ENCODE data around the gene MED4.

The MED4 gene, protein sequence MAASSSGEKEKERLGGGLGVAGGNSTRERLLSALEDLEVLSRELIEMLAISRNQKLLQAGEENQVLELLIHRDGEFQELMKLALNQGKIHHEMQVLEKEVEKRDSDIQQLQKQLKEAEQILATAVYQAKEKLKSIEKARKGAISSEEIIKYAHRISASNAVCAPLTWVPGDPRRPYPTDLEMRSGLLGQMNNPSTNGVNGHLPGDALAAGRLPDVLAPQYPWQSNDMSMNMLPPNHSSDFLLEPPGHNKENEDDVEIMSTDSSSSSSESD

DNA sequence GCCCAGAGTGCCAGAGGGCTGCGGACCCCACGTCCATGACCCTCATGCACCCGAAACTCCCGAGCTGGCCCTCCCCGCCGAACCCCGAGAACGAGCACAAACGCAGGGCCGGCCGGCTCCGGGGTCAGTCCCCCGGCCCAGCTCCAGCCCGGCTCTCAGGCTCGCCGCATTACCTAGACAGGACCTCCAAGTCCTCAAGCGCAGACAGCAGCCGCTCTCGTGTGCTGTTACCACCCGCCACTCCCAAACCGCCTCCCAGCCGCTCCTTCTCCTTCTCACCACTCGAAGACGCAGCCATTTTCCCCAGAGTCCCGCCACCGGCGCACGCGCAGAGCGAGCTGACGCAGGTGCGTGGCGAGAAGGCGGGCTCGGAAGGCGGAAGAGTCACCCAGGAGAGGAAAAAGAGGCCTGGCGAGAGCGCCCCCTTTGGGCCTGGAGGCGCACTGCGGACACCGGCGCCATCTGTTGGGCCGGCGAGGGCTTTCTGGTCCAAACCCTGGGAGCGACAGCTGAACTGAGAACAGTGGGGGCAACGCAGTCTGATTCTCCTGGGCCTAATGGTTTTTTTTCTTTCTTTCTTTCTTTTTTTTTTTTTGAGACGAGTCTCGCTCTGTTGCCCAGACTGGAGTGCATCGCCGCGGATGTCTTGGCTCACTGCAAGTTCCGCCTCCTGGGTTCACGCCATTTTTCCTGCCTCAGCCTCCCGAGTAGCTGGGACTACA, at the start of gene MED4:
Gene MED4 (minus strand): TSS at position 324 of the 722 bp plus-strand sequence. CDS start 26 bp downstream, at position 298.
- Mint-ChIP-seq H3K4me3 (peak within 1 kb of the TSS; percentile 96), H3K4me1 (peaks cover 31% of the 10 kb centered on the region)

DNA sequence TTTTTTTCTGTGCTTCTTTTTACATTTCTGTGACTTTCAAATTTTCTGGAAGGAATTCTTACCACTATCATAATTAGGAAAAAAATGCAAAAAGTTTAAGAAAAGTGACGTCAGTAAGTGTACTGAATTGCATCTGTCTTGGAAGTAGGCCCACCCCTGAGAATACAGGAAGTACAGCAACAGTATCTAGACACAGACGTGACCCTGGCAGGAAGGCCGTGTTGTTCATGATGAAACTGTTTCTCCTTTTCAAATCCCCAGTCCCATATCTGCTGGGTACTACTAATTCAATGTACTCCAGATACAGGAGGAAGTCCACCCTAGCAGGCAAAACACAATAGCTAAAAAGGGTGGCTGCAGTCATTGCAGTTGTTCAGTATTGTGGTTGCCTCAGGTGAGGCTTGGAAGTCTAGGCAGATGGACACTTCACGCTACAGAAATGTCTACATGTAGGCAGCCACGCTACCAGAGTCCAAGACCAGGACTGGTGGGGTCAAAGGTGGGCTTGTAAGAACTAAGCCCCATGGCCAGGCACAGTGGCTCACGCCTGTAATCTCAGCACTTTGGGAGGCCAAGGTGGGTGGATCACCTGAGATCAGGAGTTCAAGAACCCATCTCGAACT, 49.6 kb upstream of the MED4 start:
- TF ChIP-seq, protein P1, sequence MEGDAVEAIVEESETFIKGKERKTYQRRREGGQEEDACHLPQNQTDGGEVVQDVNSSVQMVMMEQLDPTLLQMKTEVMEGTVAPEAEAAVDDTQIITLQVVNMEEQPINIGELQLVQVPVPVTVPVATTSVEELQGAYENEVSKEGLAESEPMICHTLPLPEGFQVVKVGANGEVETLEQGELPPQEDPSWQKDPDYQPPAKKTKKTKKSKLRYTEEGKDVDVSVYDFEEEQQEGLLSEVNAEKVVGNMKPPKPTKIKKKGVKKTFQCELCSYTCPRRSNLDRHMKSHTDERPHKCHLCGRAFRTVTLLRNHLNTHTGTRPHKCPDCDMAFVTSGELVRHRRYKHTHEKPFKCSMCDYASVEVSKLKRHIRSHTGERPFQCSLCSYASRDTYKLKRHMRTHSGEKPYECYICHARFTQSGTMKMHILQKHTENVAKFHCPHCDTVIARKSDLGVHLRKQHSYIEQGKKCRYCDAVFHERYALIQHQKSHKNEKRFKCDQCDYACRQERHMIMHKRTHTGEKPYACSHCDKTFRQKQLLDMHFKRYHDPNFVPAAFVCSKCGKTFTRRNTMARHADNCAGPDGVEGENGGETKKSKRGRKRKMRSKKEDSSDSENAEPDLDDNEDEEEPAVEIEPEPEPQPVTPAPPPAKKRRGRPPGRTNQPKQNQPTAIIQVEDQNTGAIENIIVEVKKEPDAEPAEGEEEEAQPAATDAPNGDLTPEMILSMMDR (IDR thresholded peaks at IDR 0.05) = no peak
- Mint-ChIP-seq H3K27ac (no peak overlapping the region), H3K27me3 (ENCODE audit: low read depth, poor library complexity) (no peaks in the 10 kb centered on the region), H3K36me3 (ENCODE audit: low read depth) (no peaks in the 10 kb centered on the region), H3K4me3 (no peak overlapping the region), H3K4me1 (no peaks in the 10 kb centered on the region), H3K9me3 (peaks cover 19% of the 10 kb centered on the region)
- DNase-seq = no peak

More for the DNA sequence above, at the start of gene MED4:
- H3K36me3 Mint-ChIP-seq (ENCODE audit: low read depth) = peaks cover 3% of the 10 kb centered on the region
- peaks cover 7% of the 10 kb centered on the region for H3K27me3 Mint-ChIP-seq (ENCODE audit: low read depth, poor library complexity)
- DNase-seq = peak; percentile 98
- TF ChIP-seq, protein P1 (IDR thresholded peaks at IDR 0.05) = peak; percentile 99
- peak within 1 kb of the TSS; percentile 96 for H3K27ac Mint-ChIP-seq
- peaks cover 6% of the 10 kb centered on the region for H3K9me3 Mint-ChIP-seq

DNA sequence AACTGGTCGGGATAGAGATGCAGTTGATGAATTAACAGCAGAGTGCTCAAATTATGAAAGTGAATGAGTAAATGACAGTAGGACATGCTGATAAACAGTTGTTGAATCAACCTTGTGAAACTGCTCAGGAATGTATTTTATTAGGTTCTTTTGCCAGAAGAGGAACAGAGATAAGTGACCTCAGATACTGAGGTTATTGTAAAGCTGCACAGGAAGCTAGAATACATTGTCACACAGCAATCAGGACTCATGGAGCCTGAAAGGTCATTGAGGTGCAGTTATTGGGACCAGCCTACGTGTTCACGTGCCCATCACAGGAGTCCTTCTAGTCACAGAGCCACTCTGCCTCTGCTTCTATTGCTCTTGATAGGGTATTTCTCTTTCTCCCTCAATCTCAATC, 47.5 kb upstream of the MED4 start:
- Mint-ChIP-seq H3K36me3 (ENCODE audit: low read depth) (no peaks in the 10 kb centered on the region), H3K27ac (no peak overlapping the region), H3K4me1 (no peaks in the 10 kb centered on the region), H3K9me3 (peaks cover 19% of the 10 kb centered on the region), H3K27me3 (ENCODE audit: low read depth, poor library complexity) (no peaks in the 10 kb centered on the region), H3K4me3 (no peak overlapping the region)
- DNase-seq = no peak
- TF ChIP-seq, protein P1 (IDR thresholded peaks at IDR 0.05) = no peak

DNA sequence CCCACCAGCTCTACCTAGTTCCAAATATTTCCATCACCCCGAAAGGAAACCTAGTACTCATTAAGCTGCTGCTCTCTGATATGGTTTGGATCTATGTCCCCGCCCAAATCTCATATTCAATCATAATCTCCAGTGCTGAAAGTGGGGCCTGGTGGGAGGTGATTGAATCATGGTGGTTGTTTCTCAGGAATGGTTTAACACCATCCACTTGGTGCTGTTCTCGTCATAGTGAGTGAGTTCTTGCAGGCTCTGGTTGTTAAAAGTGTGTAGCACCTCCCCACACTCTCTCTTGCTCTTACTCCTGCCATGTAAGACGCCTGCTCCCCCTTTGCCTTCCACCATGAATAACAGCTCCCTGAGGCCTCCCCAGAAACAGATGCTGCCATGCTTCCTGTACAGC, 43.4 kb upstream of the MED4 start:
- H3K4me1 Mint-ChIP-seq = no peaks in the 10 kb centered on the region
- H3K4me3 Mint-ChIP-seq = no peak overlapping the region
- peak overlapping the region; percentile 53 for H3K27ac Mint-ChIP-seq
- no peaks in the 10 kb centered on the region for H3K27me3 Mint-ChIP-seq (ENCODE audit: low read depth, poor library complexity)
- TF ChIP-seq, protein P1 (IDR thresholded peaks at IDR 0.05) = no peak
- DNase-seq = no peak
- no peaks in the 10 kb centered on the region for H3K36me3 Mint-ChIP-seq (ENCODE audit: low read depth)
- peaks cover 14% of the 10 kb centered on the region for H3K9me3 Mint-ChIP-seq

DNA sequence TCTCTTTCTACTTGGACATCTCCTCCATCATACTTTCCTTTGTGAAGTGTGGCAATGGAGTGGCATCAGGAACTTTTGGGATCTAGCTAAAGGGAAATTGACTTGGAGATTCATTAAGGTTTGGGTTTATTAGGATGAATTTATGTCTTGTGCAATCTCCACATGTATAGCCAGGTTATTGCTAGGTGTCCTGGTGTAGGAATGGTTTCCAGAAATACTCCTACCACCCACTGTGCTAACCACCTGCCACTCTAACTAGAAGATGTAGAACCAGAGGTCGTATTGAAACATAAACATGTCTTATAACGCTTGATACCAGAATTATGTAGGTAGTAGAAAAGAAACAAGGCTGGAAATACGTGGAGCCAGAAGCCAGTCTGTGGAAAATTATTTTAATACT, 38.1 kb upstream of the MED4 start:
- TF ChIP-seq, protein P1 (IDR thresholded peaks at IDR 0.05) = no peak
- Mint-ChIP-seq H3K4me3 (no peak overlapping the region), H3K4me1 (peaks cover 15% of the 10 kb centered on the region), H3K36me3 (ENCODE audit: low read depth) (no peaks in the 10 kb centered on the region), H3K27me3 (ENCODE audit: low read depth, poor library complexity) (no peaks in the 10 kb centered on the region), H3K9me3 (no peaks in the 10 kb centered on the region), H3K27ac (no peak overlapping the region)
- no peak for DNase-seq

Measured in nephron progenitor cell (in vitro differentiated cells).